ENCODE data around the gene DPF3. TPM values are rescaled to one million over a fixed set of nuclear protein-coding genes. Genes with fewer than 3 reads are reported as not detected.

DPF3 gene
- total RNA-seq, 4 donors from 2014 or later, result under 0.01 to 2.7 (median 0.61) TPM; not detected in 1

GRCh38 chr14:72711936-72712335 lies 182.0 kb downstream of the DPF3 start:
- TF ChIP-seq, protein P1, sequence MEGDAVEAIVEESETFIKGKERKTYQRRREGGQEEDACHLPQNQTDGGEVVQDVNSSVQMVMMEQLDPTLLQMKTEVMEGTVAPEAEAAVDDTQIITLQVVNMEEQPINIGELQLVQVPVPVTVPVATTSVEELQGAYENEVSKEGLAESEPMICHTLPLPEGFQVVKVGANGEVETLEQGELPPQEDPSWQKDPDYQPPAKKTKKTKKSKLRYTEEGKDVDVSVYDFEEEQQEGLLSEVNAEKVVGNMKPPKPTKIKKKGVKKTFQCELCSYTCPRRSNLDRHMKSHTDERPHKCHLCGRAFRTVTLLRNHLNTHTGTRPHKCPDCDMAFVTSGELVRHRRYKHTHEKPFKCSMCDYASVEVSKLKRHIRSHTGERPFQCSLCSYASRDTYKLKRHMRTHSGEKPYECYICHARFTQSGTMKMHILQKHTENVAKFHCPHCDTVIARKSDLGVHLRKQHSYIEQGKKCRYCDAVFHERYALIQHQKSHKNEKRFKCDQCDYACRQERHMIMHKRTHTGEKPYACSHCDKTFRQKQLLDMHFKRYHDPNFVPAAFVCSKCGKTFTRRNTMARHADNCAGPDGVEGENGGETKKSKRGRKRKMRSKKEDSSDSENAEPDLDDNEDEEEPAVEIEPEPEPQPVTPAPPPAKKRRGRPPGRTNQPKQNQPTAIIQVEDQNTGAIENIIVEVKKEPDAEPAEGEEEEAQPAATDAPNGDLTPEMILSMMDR (IDR thresholded peaks at IDR 0.05), result no peak
- no peak for TF ChIP-seq POLR2A (IDR thresholded peaks at IDR 0.05)

DNA sequence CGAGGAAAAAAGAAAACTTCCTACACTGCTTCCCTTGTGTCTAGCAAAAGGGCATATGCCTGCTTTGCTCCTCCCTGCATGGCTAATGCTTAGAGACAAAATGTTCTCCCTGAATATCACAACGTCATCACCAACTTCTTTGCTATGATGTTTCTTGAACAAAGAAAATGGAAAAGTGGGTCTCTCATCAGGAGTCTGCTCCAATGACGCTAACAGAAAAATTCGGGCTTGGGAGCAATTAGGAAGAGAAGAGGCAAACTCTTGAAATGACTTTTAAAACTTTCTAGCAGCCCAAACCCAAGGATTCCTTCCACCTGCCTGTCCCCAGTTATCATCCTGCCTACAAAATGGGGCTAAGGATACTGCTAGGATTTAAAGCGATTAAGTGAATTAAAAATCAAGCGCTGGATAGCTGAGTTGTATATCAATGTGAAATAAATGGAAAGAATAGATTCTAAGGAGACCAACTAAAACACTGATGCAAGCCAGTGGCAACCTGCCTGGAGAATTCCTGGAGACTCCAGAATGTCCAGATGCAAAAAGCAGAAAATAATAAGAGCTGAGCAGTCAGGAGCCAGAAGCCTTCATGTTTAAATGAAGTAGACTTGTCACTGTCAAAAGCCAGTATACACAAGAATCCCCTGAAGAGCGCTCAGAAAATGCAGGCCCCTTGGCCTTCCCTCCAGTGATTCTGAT lies 183.8 kb downstream of the DPF3 start:
- H3K9me3 ChIP-seq, result no peaks in the 10 kb centered on the region
- H3K36me3 ChIP-seq, result no peaks in the 10 kb centered on the region
- H3K27ac ChIP-seq, result no peak overlapping the region
- intact Hi-C loops (cut with DNase I), result no loop called here
- no peaks in the 10 kb centered on the region for H3K27me3 ChIP-seq
- TF ChIP-seq POLR2A (IDR thresholded peaks at IDR 0.05), result no peak
- TF ChIP-seq, protein P1 (IDR thresholded peaks at IDR 0.05), result no peak
- DNase-seq, result no peak
- no peak overlapping the region for H3K4me3 ChIP-seq
- 81 to 93% methylated on average over 7 of the region's 7 CpGs for WGBS, 2 donors
- H3K4me1 ChIP-seq, result no peaks in the 10 kb centered on the region

More at GRCh38 chr14:72711936-72712335, 182.0 kb downstream of the DPF3 start:
- H3K4me3 ChIP-seq, result no peak overlapping the region
- no peaks in the 10 kb centered on the region for H3K9me3 ChIP-seq
- no peak for DNase-seq
- peaks cover 0 to 13% (median 0%) of the 10 kb centered on the region in 3 donors for H3K4me1 ChIP-seq
- H3K36me3 ChIP-seq, result no peaks in the 10 kb centered on the region
- H3K27ac ChIP-seq, result no peak overlapping the region
- WGBS, 2 donors, result 83 to 90% methylated on average over 10 to 11 of the region's 12 CpGs
- H3K27me3 ChIP-seq, result no peaks in the 10 kb centered on the region
- intact Hi-C loops (cut with DNase I), result no loop called here

GRCh38 chr14:72708708-72709475 lies 185.0 kb downstream of the DPF3 start:
- H3K4me3 ChIP-seq, result no peak overlapping the region
- TF ChIP-seq, protein P1 (IDR thresholded peaks at IDR 0.05), result no peak
- no peak for TF ChIP-seq POLR2A (IDR thresholded peaks at IDR 0.05)
- 71 to 84% methylated on average over 8 to 10 of the region's 13 CpGs for WGBS, 2 donors
- H3K27ac ChIP-seq, result no peak overlapping the region
- no peaks in the 10 kb centered on the region for H3K9me3 ChIP-seq
- DNase-seq, result no peak
- intact Hi-C loops (cut with DNase I), result no loop called here
- H3K4me1 ChIP-seq, result no peaks in the 10 kb centered on the region
- H3K36me3 ChIP-seq, result no peaks in the 10 kb centered on the region
- H3K27me3 ChIP-seq, result no peaks in the 10 kb centered on the region

DNA sequence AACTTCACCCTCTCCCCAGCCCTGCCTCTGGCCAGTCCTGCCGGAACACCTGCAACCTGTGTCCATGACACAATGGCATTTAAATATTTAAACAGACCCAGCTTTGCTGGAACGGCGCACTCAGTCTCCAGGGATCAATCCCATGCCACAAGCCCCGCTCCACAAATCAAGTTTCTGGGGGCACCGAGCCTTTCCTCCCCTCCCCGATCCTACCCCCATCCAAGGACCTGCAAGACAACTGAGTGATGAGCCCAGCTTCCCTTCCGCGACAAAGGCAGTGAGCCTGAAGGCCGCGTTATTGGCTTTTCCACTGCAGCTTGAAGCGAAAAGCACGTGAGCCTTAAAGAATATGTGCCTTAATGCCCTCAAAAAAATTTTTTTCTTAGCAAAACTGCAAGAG lies 185.7 kb downstream of the DPF3 start:
- no peak for DNase-seq
- TF ChIP-seq POLR2A (IDR thresholded peaks at IDR 0.05), result no peak
- TF ChIP-seq, protein P1 (IDR thresholded peaks at IDR 0.05), result no peak
- WGBS, 2 donors, result 65 to 86% methylated on average over 12 of the region's 12 CpGs

GRCh38 chr14:72706485-72706884 lies 187.4 kb downstream of the DPF3 start:
- intact Hi-C loops (cut with DNase I), result no loop called here

More for the DNA sequence above, 185.7 kb downstream of the DPF3 start:
- H3K9me3 ChIP-seq, result no peaks in the 10 kb centered on the region
- H3K27ac ChIP-seq, result no peak overlapping the region
- no peaks in the 10 kb centered on the region for H3K36me3 ChIP-seq
- no peaks in the 10 kb centered on the region for H3K27me3 ChIP-seq
- intact Hi-C loops (cut with DNase I), result no loop called here
- H3K4me3 ChIP-seq, result no peak overlapping the region
- H3K4me1 ChIP-seq, result no peaks in the 10 kb centered on the region

More at GRCh38 chr14:72706485-72706884, 187.4 kb downstream of the DPF3 start:
- 67 to 96% methylated on average over 2 of the region's 2 CpGs for WGBS, 2 donors
- H3K36me3 ChIP-seq, result no peaks in the 10 kb centered on the region
- no peak overlapping the region for H3K27ac ChIP-seq
- H3K4me1 ChIP-seq, result no peaks in the 10 kb centered on the region
- H3K9me3 ChIP-seq, result no peaks in the 10 kb centered on the region
- no peak for DNase-seq
- TF ChIP-seq, protein P1 (IDR thresholded peaks at IDR 0.05), result no peak
- no peak for TF ChIP-seq POLR2A (IDR thresholded peaks at IDR 0.05)
- peaks cover 0 to 8% (median 0%) of the 10 kb centered on the region in 4 donors for H3K27me3 ChIP-seq
- H3K4me3 ChIP-seq, result no peak overlapping the region

Measured in esophagus squamous epithelium (tissue), 5 donors.